Subcutaneous adipose tissue (tissue), 4 donors: ENCODE data around the gene MAP2K5. TPM values are rescaled to one million over a fixed set of nuclear protein-coding genes. Genes with fewer than 3 reads are reported as not detected.

Source experiments
- CTCF ChIP-seq: fragments of 450-650 bp; IDR thresholded peaks from one replicate; pipeline ENCODE4 v1.5.1; 2016; ENCODE audit warnings: low read depth, mild to moderate bottlenecking, control low read depth, antibody characterized with exemption, moderate library complexity
- total RNA-seq, 4 donors: library from RNA; depleted of rRNA; stranded (reverse); fragments of >200 nt; gene quantifications; one replicate each; pipeline ENCODE4 v1.1.0, GENCODE V29; 2016

The MAP2K5 gene
- total RNA-seq, 4 donors from 2014 or later: 20.7 to 23.4 (median 22.3) TPM

DNA sequence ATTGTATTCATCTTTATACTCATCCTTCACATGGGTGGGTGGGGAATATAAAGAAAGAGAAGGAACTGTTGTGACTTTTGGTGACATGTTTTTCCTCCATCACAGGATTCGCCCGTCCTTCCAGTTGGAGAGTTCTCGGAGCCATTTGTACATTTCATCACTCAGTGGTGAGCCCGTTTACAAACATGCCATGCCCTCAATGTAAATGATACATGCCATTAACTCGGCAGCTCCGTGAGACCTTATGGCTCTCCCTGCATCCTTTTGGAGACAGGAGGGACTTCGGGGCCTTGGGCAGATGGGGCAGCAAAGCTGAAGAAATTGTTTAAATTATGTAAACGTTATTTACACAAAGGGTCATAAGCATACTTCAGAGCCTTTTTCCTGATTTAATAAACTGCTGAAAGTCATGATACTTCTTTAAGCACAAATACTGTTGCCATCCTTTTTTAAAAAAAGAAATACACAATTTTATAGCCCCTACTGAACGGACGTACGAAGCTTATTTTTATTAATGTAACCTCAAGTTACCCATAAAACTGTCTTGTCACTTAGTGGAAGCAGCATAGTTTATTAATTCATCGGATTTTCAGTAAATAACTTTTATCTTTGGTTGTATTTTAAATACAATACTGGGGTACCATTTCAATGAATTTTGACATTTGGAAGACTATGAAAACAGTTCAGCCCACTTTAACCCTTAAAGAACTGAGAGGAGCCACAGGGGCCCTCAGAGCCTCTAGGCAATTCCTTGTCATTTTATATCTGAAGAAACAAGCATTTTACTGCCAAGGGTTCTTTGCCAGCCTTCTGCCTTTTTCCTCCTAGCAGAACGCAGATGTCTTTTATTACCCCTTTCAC, 227.2 kb downstream of the MAP2K5 start:
- no peak for TF ChIP-seq CTCF

- TF ChIP-seq CTCF: no peak
Measured at GRCh38 chr15:67770358-67770628, 227.8 kb downstream of the MAP2K5 start.

DNA sequence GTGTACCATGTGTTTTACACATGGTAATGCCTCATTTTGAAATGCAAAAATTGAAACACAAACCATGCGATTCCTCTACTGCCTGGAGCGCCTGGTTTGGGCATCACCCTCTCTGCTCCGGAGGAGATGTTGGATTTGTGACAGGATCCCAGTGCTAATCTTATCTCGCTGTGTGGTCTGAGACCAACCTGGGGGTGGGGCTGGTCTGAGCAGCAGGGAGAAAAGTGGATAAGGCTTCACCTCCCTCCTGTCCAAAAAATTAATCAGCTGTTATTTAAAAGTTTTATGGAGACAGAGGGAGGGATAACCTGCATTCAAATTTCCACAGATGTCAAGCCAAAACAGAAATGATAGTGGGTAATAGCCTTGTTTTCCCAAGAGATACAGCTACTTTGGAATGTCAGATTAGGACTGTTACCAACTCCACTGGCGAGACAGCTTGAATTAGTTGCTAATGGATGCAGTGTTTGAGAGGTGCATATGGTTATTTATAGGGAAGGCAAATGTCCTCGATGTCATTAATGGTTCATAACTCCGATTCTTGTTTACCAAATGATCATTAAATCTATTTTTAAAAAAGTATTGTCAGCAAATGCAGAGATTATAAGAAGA, 228.8 kb downstream of the MAP2K5 start:
- no peak for TF ChIP-seq CTCF

- no peak for TF ChIP-seq CTCF
Measured at GRCh38 chr15:67774626-67775025, 232.1 kb downstream of the MAP2K5 start.

DNA sequence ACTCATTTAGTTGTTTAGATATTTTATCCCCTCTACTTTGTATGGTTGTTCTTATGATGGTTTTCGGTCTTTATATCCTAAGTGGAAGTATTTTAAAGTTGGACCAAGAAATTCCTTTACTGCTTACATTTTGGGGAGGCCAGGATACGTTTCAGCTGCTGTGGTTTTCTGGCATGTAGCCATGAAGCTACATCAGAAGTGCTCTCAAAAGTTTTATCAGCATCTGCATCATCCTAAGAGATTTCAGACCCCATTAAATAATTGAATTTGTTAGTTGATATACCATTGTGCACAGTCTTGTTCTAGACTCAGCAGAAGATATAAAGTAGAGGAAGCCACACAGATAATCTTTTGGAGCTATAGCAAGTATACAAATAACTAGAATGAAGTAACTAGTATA, 232.7 kb downstream of the MAP2K5 start:
- TF ChIP-seq CTCF: no peak

DNA sequence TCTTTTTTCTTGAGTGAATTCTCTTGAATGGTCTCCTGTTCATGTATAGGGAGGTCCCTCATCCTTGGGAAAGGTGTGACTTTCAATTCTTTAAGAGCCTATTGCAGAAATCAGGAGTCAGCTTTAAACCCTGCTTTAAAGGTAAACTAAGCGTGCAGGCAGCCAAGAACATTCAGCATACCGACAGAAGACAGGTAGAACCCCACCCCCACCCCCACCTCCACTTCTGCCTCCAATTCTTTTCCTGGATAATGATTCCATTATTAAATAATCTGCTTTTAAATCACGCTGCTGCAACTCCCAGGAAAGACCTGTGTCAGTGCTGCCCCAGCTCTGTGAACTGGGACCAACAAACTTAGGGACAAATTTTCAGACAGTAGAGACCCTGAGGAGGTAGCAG, 233.5 kb downstream of the MAP2K5 start:
- no peak for TF ChIP-seq CTCF

GRCh38 chr15:67776600-67776999, 234.1 kb downstream of the MAP2K5 start:
- TF ChIP-seq CTCF: no peak
